Measurements from ENCODE around the gene KIAA1549.

DNA sequence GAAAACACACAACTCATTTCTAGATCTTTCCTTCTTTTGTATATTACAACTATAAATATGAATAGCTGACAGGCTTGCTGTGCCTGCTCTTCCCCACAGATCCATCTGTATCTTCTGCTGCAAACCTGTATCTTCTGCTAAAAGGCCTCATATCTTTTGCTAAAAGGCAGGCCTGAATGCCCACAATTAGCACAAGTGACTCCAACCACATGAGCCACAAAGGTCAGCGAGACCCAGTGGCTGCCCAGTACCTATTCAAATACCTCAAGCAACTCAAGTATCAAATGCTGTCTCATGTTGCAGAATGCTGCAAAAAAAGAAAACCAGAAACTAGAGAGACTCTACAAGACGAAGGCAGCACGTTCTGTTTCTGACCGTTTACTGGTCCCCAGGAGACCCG is 128.7 kb downstream of the KIAA1549 start:
- TF ChIP-seq POLR2AphosphoS5 (IDR thresholded peaks at IDR 0.05; ENCODE audit: borderline replicate concordance, low read depth, low read length) (no peak), EZH2 (IDR thresholded peaks at IDR 0.05) (no peak)
